ENCODE measurements around the gene CADM1. TPM values are rescaled to one million over a fixed set of nuclear protein-coding genes. Genes with fewer than 3 reads are reported as not detected.

Gene CADM1
- total and polyA plus RNA-seq, 4 donors = 31.7 to 243 (median 77.9) TPM

- ATAC-seq (ENCODE audit: insufficient read depth, low FRiP score) = no peak
These were observed 334 bp downstream of the CADM1 start for GRCh38 chr11:115503886-115504275.

GRCh38 chr11:115503083-115503885 lies 931 bp downstream of the CADM1 start:
- Histone ChIP-seq H3K9ac (ENCODE audit: insufficient read depth in 1 of 2, low read length in 2 of 2) (peak overlapping the region in 1 of 2 donors; percentile 80), H3K9me3 (ENCODE audit: control insufficient read depth in 4 of 4, insufficient read depth in 3 of 4, low read length in 3 of 4) (peaks cover 0 to 2% (median 0%) of the 10 kb centered on the region in 4 donors), H3K4me1 (ENCODE audit: control insufficient read depth in 5 of 5, insufficient read depth in 5 of 5, low read length in 5 of 5) (peaks cover 4 to 51% (median 10%) of the 10 kb centered on the region in 5 donors), H3K4me3 (peak overlapping the region; percentile 83), H3K36me3 (ENCODE audit: control insufficient read depth in 4 of 4, insufficient read depth in 4 of 4, low read length in 4 of 4) (no peaks in the 10 kb centered on the region), H3K27ac (ENCODE audit: low read depth in 1 of 2, low read length in 1 of 2) (peak overlapping the region; percentile 40 to 87), H3K27me3 (ENCODE audit: control insufficient read depth in 3 of 3, insufficient read depth in 3 of 3, low read length in 2 of 3) (peaks cover 0 to 2% (median 0%) of the 10 kb centered on the region in 3 donors)
- ATAC-seq (ENCODE audit: insufficient read depth, low FRiP score) = peak; percentile 65
- DNase-seq = peak; percentile 82 to 88 (median 85)
- peak; percentile 31 for TF ChIP-seq CTCF (IDR thresholded peaks at IDR 0.05; ENCODE audit: control extremely low read depth, extremely low read depth)
- WGBS, 2 donors = 1% methylated on average over 62 to 77 of the region's 77 CpGs

More at GRCh38 chr11:115503886-115504275, 334 bp downstream of the CADM1 start:
- H3K4me1 ChIP-seq (ENCODE audit: control insufficient read depth in 5 of 5, insufficient read depth in 5 of 5, low read length in 5 of 5) = peaks cover 4 to 51% (median 10%) of the 10 kb centered on the region in 5 donors
- no peak for DNase-seq
- H3K36me3 ChIP-seq (ENCODE audit: control insufficient read depth in 4 of 4, insufficient read depth in 4 of 4, low read length in 4 of 4) = no peaks in the 10 kb centered on the region
- peaks cover 0 to 2% (median 0%) of the 10 kb centered on the region in 3 donors for H3K27me3 ChIP-seq (ENCODE audit: control insufficient read depth in 3 of 3, insufficient read depth in 3 of 3, low read length in 2 of 3)
- 0 to 1% methylated on average over 11 to 15 of the region's 15 CpGs for WGBS, 2 donors
- TF ChIP-seq CTCF (IDR thresholded peaks at IDR 0.05; ENCODE audit: control extremely low read depth, extremely low read depth) = no peak
- H3K9ac ChIP-seq (ENCODE audit: insufficient read depth in 1 of 2, low read length in 2 of 2) = peak overlapping the region in 1 of 2 donors; percentile 80
- H3K27ac ChIP-seq (ENCODE audit: low read depth in 1 of 2, low read length in 1 of 2) = peak overlapping the region; percentile 40 to 87
- peak overlapping the region; percentile 83 for H3K4me3 ChIP-seq
- peaks cover 0 to 2% (median 0%) of the 10 kb centered on the region in 4 donors for H3K9me3 ChIP-seq (ENCODE audit: control insufficient read depth in 4 of 4, insufficient read depth in 3 of 4, low read length in 3 of 4)

GRCh38 chr11:115502636-115503082 lies 1.6 kb downstream of the CADM1 start:
- H3K9ac ChIP-seq (ENCODE audit: insufficient read depth in 1 of 2, low read length in 2 of 2) = peak overlapping the region; percentile 29 to 64
- 1 to 2% methylated on average over 30 of the region's 30 CpGs for WGBS, 2 donors
- peaks cover 0 to 2% (median 0%) of the 10 kb centered on the region in 3 donors for H3K27me3 ChIP-seq (ENCODE audit: control insufficient read depth in 3 of 3, insufficient read depth in 3 of 3, low read length in 2 of 3)
- DNase-seq = no peak
- H3K9me3 ChIP-seq (ENCODE audit: control insufficient read depth in 4 of 4, insufficient read depth in 3 of 4, low read length in 3 of 4) = peaks cover 0 to 2% (median 0%) of the 10 kb centered on the region in 4 donors
- peak overlapping the region; percentile 83 for H3K4me3 ChIP-seq
- no peaks in the 10 kb centered on the region for H3K36me3 ChIP-seq (ENCODE audit: control insufficient read depth in 4 of 4, insufficient read depth in 4 of 4, low read length in 4 of 4)
- TF ChIP-seq CTCF (IDR thresholded peaks at IDR 0.05; ENCODE audit: control extremely low read depth, extremely low read depth) = no peak
- peaks cover 4 to 49% (median 10%) of the 10 kb centered on the region in 5 donors for H3K4me1 ChIP-seq (ENCODE audit: control insufficient read depth in 5 of 5, insufficient read depth in 5 of 5, low read length in 5 of 5)
- H3K27ac ChIP-seq (ENCODE audit: low read depth in 1 of 2, low read length in 1 of 2) = peak overlapping the region; percentile 40 to 76
- ATAC-seq (ENCODE audit: insufficient read depth, low FRiP score) = no peak
